Neural progenitor cell (in vitro differentiated cells): ENCODE data around the gene CLEC3B. TPM values are rescaled to one million over a fixed set of nuclear protein-coding genes. Genes with fewer than 3 reads are reported as not detected.
"Not testable (repeated sequence)": the region's sequence is repeated elsewhere in the genome, so short reads cannot be mapped to it uniquely, and the experiment has no call there.

Source experiments
- DNase-seq: peaks from one replicate; pipeline ENCODE4 v3.0.0-alpha.2; 2016; ENCODE audit warnings: low spot score
- H2AFZ ChIP-seq: fragments of 200-600 bp; sonication (generic); replicated peaks from 2 replicates; pipeline ENCODE4 v1.6.1; 2016; ENCODE audit warnings: antibody characterized with exemption
- H3F3A ChIP-seq: fragments of 200-600 bp; sonication (generic); 2 replicates; pipeline ENCODE4 v1.6.1; 2016; ENCODE audit warnings: antibody characterized with exemption, low read depth
- H3K27ac ChIP-seq: fragments of 200-600 bp; sonication (generic); 2 replicates; pipeline ENCODE4 v1.5.1; 2016; ENCODE audit warnings: mild to moderate bottlenecking
- H3K27me3 ChIP-seq: fragments of 200-600 bp; sonication (generic); 2 replicates; pipeline ENCODE4 v1.6.1; 2016; ENCODE audit warnings: mild to moderate bottlenecking, moderate library complexity
- H3K36me3 ChIP-seq: fragments of 200-600 bp; sonication (generic); 2 replicates; pipeline ENCODE4 v1.5.1; 2016
- H3K4me1 ChIP-seq: fragments of 200-600 bp; sonication (generic); 2 replicates; pipeline ENCODE4 v1.6.1; 2016; ENCODE audit warnings: mixed run types
- H3K4me2 ChIP-seq: fragments of 200-600 bp; sonication (generic); 2 replicates; pipeline ENCODE4 v1.6.1; 2016
- H3K4me3 ChIP-seq: fragments of 200-600 bp; sonication (generic); 2 replicates; pipeline ENCODE4 v1.5.1; 2016
- H3K79me2 ChIP-seq: fragments of 200-600 bp; sonication (generic); 2 replicates; pipeline ENCODE4 v1.6.1; 2016; ENCODE audit warnings: low read depth
- H3K9ac ChIP-seq: fragments of 200-600 bp; sonication (generic); 2 replicates; pipeline ENCODE4 v1.6.1; 2016
- H3K9me3 ChIP-seq: fragments of 200-600 bp; sonication (generic); 2 replicates; pipeline ENCODE4 v1.5.1; 2016; ENCODE audit warnings: low read depth
- H4K20me1 ChIP-seq: fragments of 200-600 bp; sonication (generic); 2 replicates; pipeline ENCODE4 v1.6.1; 2016; ENCODE audit warnings: low read depth
- H3K27ac Mint-ChIP-seq: 3 replicates; pipeline ENCODE4 v1.8.0; 2021; ENCODE audit warnings: mixed read lengths
- H3K27me3 Mint-ChIP-seq: 2 replicates; pipeline ENCODE4 v1.8.0; 2022; ENCODE audit warnings: low read depth, mild to moderate bottlenecking, inconsistent platforms, moderate library complexity, mixed read lengths; ENCODE audit not compliant: insufficient read depth
- H3K36me3 Mint-ChIP-seq: 3 replicates; pipeline ENCODE4 v1.8.0; 2021; ENCODE audit warnings: mixed read lengths
- H3K4me1 Mint-ChIP-seq: 3 replicates; pipeline ENCODE4 v1.8.0; 2021; ENCODE audit warnings: mixed read lengths
- H3K4me3 Mint-ChIP-seq: 3 replicates; pipeline ENCODE4 v1.8.0; 2021; ENCODE audit warnings: mild to moderate bottlenecking, moderate library complexity, mixed read lengths
- H3K9me3 Mint-ChIP-seq: 3 replicates; pipeline ENCODE4 v1.8.0; 2020; ENCODE audit warnings: mixed read lengths
- EZH2 ChIP-seq: fragments of 200-600 bp; sonication (generic); IDR thresholded peaks from 2 replicates; pipeline ENCODE4 v1.6.1; 2017; ENCODE audit warnings: antibody characterized with exemption, mild to moderate bottlenecking, moderate library complexity
- EZH2phosphoT487 ChIP-seq: fragments of 200-600 bp; sonication (generic); IDR thresholded peaks from 2 replicates; pipeline ENCODE4 v1.6.1; 2017; ENCODE audit warnings: antibody characterized with exemption
- total RNA-seq: library from RNA; depleted of rRNA; stranded (reverse); fragments of >200 nt; gene quantifications from 2 replicates; pipeline ENCODE4 v1.2.3, GENCODE V29; 2015; ENCODE audit warnings: low replicate concordance
- TF ChIP-seq, protein P1 (sequence below): fragments of 200-600 bp; sonication (generic); IDR thresholded peaks from 2 replicates; pipeline ENCODE4 v1.5.1; 2017; ENCODE audit warnings: antibody characterized with exemption, mild to moderate bottlenecking

The CLEC3B gene
- total RNA-seq, 1 donor from 2014 or later, result not detected

DNA sequence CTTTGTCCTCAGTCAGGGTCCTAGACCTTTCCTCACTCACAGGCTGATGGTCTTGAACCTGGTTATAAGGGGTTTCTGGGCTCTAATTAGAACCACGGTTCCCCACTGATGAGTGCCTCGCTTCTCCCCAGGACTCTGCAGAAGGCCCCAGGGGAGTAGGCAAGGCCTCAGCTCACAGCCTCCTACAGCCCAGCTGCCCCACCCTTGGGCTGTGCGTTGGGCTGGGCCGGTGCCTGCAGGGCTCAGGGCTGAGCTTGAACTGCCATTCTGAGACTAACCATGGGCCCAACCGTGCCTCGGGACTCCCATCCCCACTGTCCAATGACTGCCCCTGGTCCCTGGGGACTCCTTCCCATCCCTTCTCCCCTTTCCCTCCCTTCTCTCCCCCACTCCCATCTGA is 25.6 kb downstream of the CLEC3B start:
- Mint-ChIP-seq H3K4me3 (no peak overlapping the region), H3K4me1 (peaks cover 7% of the 10 kb centered on the region), H3K27me3 (peaks cover 4% of the 10 kb centered on the region), H3K9me3 (no peaks in the 10 kb centered on the region), H3K36me3 (no peaks in the 10 kb centered on the region), H3K27ac (no peak overlapping the region)
- Histone ChIP-seq H3K27me3 (peaks cover 39% of the 10 kb centered on the region), H3K9ac (no peak overlapping the region), H3F3A (no peaks in the 10 kb centered on the region), H2AFZ (no peak overlapping the region), H3K36me3 (no peaks in the 10 kb centered on the region), H3K4me2 (no peak overlapping the region), H3K79me2 (no peaks in the 10 kb centered on the region), H3K9me3 (no peaks in the 10 kb centered on the region), H3K27ac (no peak overlapping the region), H3K4me1 (no peaks in the 10 kb centered on the region), H4K20me1 (no peaks in the 10 kb centered on the region), H3K4me3 (no peak overlapping the region)
- DNase-seq, result no peak
- no peak for TF ChIP-seq EZH2phosphoT487
- TF ChIP-seq, protein P1, sequence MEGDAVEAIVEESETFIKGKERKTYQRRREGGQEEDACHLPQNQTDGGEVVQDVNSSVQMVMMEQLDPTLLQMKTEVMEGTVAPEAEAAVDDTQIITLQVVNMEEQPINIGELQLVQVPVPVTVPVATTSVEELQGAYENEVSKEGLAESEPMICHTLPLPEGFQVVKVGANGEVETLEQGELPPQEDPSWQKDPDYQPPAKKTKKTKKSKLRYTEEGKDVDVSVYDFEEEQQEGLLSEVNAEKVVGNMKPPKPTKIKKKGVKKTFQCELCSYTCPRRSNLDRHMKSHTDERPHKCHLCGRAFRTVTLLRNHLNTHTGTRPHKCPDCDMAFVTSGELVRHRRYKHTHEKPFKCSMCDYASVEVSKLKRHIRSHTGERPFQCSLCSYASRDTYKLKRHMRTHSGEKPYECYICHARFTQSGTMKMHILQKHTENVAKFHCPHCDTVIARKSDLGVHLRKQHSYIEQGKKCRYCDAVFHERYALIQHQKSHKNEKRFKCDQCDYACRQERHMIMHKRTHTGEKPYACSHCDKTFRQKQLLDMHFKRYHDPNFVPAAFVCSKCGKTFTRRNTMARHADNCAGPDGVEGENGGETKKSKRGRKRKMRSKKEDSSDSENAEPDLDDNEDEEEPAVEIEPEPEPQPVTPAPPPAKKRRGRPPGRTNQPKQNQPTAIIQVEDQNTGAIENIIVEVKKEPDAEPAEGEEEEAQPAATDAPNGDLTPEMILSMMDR, result no peak
- no peak for TF ChIP-seq EZH2

DNA sequence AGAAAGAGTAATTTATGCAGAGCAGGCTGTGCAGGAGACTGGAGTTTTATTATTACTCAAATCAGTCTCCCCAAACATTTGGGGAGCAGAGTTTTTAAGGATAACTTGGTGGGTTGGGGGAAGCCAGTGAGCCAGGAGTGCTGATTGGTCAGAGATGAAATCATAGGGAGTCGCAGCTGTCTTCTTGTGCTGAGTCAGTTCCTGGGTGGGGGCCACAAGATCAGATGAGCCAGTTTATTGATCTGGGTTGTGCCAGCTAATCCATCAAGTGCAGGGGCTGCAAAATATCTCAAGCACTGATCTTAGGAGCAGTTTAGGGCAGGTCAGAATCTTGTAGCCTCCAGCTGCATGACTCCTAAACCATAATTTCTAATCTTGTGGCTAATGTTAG is 27.7 kb downstream of the CLEC3B start:
- not testable (repeated sequence) for H3K9me3 Mint-ChIP-seq, H3K27ac Mint-ChIP-seq, H3K9me3 ChIP-seq, H3K27me3 Mint-ChIP-seq, H3K4me3 ChIP-seq, H3K4me3 Mint-ChIP-seq, H3K36me3 ChIP-seq, H3F3A ChIP-seq, DNase-seq, H2AFZ ChIP-seq, H3K79me2 ChIP-seq, H3K9ac ChIP-seq, H3K27ac ChIP-seq, H3K36me3 Mint-ChIP-seq, H3K4me1 ChIP-seq, H3K4me2 ChIP-seq, H4K20me1 ChIP-seq
- peaks cover 57% of the 10 kb centered on the region for H3K27me3 ChIP-seq
- H3K4me1 Mint-ChIP-seq, result peaks cover 12% of the 10 kb centered on the region

DNA sequence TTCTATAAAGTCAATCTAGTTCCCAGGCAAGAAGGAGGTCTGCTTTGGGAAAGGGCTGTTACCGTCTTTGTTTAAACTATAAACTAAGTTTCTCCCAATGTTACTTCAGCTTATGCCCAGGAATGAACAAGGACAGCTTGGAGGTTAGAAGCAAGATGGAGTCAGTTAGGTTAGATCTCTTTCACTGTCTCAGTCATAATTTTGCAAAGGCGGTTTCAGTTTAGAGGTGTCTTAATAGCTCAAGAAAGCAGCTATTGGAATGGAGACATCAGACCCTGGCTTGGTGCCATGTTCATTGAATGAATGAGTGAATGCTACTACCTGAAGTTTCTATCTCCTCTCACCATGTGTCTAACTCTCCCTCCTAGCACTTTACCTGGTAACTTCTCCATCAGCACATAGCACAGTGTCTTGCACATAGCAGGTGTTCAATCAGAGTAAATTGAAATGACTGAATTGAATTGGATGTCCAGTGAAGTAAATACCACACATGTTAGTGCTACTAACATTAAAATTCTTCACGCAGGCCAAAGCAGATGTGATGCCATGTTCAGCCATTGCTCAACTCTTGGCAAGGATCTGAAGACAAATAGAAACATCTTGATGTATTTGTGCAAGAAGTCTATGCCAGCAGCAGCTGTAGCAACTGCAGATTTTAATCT is 28.2 kb downstream of the CLEC3B start:
- no peak for DNase-seq
- Histone ChIP-seq H3K27me3 (peaks cover 58% of the 10 kb centered on the region), H3K4me3 (no peak overlapping the region), H3K27ac (no peak overlapping the region), H4K20me1 (no peaks in the 10 kb centered on the region), H3K4me2 (no peak overlapping the region), H2AFZ (no peak overlapping the region), H3K79me2 (no peaks in the 10 kb centered on the region), H3K9ac (no peak overlapping the region), H3F3A (peaks cover under 1% of the 10 kb centered on the region), H3K4me1 (no peaks in the 10 kb centered on the region), H3K36me3 (no peaks in the 10 kb centered on the region), H3K9me3 (no peaks in the 10 kb centered on the region)
- Mint-ChIP-seq H3K36me3 (no peaks in the 10 kb centered on the region), H3K9me3 (no peaks in the 10 kb centered on the region), H3K27ac (no peak overlapping the region), H3K27me3 (peaks cover 4% of the 10 kb centered on the region), H3K4me1 (peaks cover 14% of the 10 kb centered on the region), H3K4me3 (no peak overlapping the region)
- TF ChIP-seq EZH2phosphoT487 (no peak), EZH2 (no peak)
- TF ChIP-seq, protein P1, result no peak

DNA sequence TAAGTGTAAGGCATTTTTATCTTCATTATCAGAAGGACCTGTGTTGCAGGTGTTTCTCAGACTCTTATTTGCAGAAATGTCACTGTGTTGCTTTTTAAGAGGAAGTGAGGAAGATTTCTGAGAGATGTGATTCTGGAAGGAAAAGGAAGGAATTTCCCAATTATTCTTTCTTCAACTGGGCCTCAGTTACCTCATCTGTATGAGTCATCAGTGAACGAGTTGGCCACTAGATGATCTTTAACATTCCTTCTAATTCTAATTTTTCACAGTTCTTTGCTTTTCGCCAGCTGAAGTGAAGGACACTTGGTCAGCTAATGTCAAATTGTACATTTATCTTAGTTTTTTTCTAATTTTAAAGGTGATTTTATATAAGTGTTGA is 28.9 kb downstream of the CLEC3B start:
- peaks cover 2% of the 10 kb centered on the region for H4K20me1 ChIP-seq
- no peaks in the 10 kb centered on the region for H3K36me3 Mint-ChIP-seq
- H3K27ac ChIP-seq, result no peak overlapping the region
- no peaks in the 10 kb centered on the region for H3K36me3 ChIP-seq
- H3K9me3 Mint-ChIP-seq, result no peaks in the 10 kb centered on the region
- no peaks in the 10 kb centered on the region for H3K79me2 ChIP-seq
- H3K4me1 Mint-ChIP-seq, result peaks cover 18% of the 10 kb centered on the region
- H3K27ac Mint-ChIP-seq, result no peak overlapping the region
- H3K4me1 ChIP-seq, result peaks cover 3% of the 10 kb centered on the region
- H3F3A ChIP-seq, result peaks cover 4% of the 10 kb centered on the region
- TF ChIP-seq EZH2phosphoT487, result no peak
- no peak for TF ChIP-seq EZH2
- TF ChIP-seq, protein P1, result no peak
- peaks cover 2% of the 10 kb centered on the region for H3K27me3 Mint-ChIP-seq
- H3K9ac ChIP-seq, result no peak overlapping the region
- no peak for DNase-seq
- H3K27me3 ChIP-seq, result peaks cover 51% of the 10 kb centered on the region
- H3K4me2 ChIP-seq, result no peak overlapping the region
- H3K9me3 ChIP-seq, result no peaks in the 10 kb centered on the region
- no peak overlapping the region for H3K4me3 ChIP-seq
- no peak overlapping the region for H2AFZ ChIP-seq
- H3K4me3 Mint-ChIP-seq, result no peak overlapping the region
